Measurements from ENCODE around the gene ESYT2. TPM values are rescaled to one million over a fixed set of nuclear protein-coding genes. Genes with fewer than 3 reads are reported as not detected.

ESYT2 gene
- total RNA-seq, 1 experiment from 2014 or later: 68.2 TPM

DNA sequence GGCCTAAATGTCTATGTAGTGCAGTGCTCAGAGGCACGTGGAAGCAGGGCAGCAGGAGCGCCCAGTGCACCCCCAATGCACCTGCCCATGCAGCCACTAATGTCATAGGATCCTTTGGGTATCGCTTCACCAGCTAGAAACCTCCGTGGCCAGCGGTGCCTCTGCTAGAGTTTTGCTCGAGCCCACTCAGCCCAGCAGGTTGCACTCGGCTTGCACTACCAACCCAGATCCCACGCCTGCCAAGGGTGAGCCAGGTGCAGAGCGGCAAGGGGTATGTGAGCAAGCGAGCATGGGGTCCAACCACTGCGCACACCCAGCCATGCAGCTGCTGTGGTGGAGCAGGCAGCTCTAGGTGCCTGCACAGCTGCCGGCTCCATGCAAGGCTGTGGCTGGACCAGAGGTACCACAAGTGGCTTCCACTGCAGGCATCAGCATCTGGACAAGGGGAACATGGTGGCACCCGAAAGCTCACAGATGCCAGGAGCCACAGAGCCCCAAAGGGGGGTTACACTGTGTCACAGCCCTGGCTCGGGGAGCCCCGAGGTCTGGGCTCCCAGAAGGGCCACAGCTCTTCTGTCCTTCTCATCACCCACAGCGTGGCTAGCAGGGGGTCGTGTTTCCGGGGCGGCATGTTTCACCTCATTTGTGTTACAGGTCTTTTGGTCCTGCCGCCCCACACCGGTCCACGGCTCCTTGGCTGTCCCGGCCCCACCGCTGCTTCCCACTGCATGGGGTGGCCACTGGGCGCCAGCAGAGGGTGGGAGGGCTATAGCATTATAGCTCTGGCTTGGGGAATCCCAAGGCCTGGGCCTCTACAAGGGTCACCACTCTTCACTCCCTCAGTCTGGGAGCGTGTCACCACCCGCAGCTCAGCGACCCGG is 122.4 kb downstream of the ESYT2 start:
- Histone ChIP-seq H3K4me1 (ENCODE audit: control insufficient read depth in 1 of 2, insufficient read depth in 2 of 2, low read length in 2 of 2) (peaks cover 6 to 21% of the 10 kb centered on the region in 2 experiments; a peak in 3 of 4 replicates), H3K9me2 (ENCODE audit: insufficient read depth) (no peaks in the 10 kb centered on the region), H3K27me3 (ENCODE audit: insufficient read depth, low read length) (no peaks in the 10 kb centered on the region), H3K4me2 (ENCODE audit: low read length) (no peak overlapping the region), H3K9me3 (ENCODE audit: control insufficient read depth in 1 of 2, insufficient read depth in 1 of 2, low read depth in 1 of 2, low read length in 2 of 2) (no peaks in the 10 kb centered on the region), H3K9ac (ENCODE audit: low read length) (no peak overlapping the region), H3K27ac (ENCODE audit: low read depth, low read length) (no peak overlapping the region), H3K36me3 (ENCODE audit: control insufficient read depth in 1 of 2, insufficient read depth in 2 of 2, low read length in 2 of 2) (no peaks in the 10 kb centered on the region), H3K4me3 (replicated peaks in 1 of 2; ENCODE audit: low read depth in 1 of 2, low read length in 2 of 2) (no peak overlapping the region), H4K20me1 (ENCODE audit: insufficient read depth) (no peaks in the 10 kb centered on the region), H2AFZ (ENCODE audit: low read depth, low read length, poor library complexity, severe bottlenecking) (no peak overlapping the region), H3K79me2 (ENCODE audit: insufficient read depth, low read length) (peaks cover 26% of the 10 kb centered on the region)
- ATAC-seq (no peak), DNase-seq (ENCODE audit: low read depth, low spot score) (no peak)
- ChIA-PET RAD21 (ENCODE audit: low non-redundant PET in 1 of 2, low total read pairs in 2 of 2, uncharacterized antibody in 2 of 2, unreplicated experiment in 2 of 2) (no interaction called here), POLR2A (interaction anchor here (1.4 kb wide), 1 partner anchor 8 kb away, joined by 4 read pairs; no protein-coding TSS in a partner anchor), CTCF (no interaction called here)
- no TSS peak for BruUV-seq (replicated peaks)
- intact Hi-C loops (cut with micrococcal nuclease): loop anchor here (10.0 kb wide), 1 partner anchor 118 kb away; the partner anchor contains the start of gene ESYT2
- TF ChIP-seq ELF1 (IDR thresholded peaks at IDR 0.05; ENCODE audit: borderline replicate concordance, low read depth): no peak
- no peak for TF ChIP-seq SRF (IDR thresholded peaks at IDR 0.05; ENCODE audit: low read depth)
- TF ChIP-seq CEBPB (IDR thresholded peaks at IDR 0.05; ENCODE audit: low read depth): no peak
- no peak for TF ChIP-seq TCF7L2 (IDR thresholded peaks at IDR 0.05; ENCODE audit: borderline replicate concordance, extremely low read depth, insufficient read depth, insufficient read length)
- TF ChIP-seq, protein P1, sequence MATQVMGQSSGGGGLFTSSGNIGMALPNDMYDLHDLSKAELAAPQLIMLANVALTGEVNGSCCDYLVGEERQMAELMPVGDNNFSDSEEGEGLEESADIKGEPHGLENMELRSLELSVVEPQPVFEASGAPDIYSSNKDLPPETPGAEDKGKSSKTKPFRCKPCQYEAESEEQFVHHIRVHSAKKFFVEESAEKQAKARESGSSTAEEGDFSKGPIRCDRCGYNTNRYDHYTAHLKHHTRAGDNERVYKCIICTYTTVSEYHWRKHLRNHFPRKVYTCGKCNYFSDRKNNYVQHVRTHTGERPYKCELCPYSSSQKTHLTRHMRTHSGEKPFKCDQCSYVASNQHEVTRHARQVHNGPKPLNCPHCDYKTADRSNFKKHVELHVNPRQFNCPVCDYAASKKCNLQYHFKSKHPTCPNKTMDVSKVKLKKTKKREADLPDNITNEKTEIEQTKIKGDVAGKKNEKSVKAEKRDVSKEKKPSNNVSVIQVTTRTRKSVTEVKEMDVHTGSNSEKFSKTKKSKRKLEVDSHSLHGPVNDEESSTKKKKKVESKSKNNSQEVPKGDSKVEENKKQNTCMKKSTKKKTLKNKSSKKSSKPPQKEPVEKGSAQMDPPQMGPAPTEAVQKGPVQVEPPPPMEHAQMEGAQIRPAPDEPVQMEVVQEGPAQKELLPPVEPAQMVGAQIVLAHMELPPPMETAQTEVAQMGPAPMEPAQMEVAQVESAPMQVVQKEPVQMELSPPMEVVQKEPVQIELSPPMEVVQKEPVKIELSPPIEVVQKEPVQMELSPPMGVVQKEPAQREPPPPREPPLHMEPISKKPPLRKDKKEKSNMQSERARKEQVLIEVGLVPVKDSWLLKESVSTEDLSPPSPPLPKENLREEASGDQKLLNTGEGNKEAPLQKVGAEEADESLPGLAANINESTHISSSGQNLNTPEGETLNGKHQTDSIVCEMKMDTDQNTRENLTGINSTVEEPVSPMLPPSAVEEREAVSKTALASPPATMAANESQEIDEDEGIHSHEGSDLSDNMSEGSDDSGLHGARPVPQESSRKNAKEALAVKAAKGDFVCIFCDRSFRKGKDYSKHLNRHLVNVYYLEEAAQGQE (IDR thresholded peaks at IDR 0.05; ENCODE audit: low read depth): no peak

Data from HCT116 (cell line).